Measurements from ENCODE around the gene IGFBP2.
"Not testable (repeated sequence)": the region's sequence is repeated elsewhere in the genome, so short reads cannot be mapped to it uniquely, and the experiment has no call there.

IGFBP2 gene, protein sequence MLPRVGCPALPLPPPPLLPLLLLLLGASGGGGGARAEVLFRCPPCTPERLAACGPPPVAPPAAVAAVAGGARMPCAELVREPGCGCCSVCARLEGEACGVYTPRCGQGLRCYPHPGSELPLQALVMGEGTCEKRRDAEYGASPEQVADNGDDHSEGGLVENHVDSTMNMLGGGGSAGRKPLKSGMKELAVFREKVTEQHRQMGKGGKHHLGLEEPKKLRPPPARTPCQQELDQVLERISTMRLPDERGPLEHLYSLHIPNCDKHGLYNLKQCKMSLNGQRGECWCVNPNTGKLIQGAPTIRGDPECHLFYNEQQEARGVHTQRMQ

GRCh38 chr2:216632952-216633615 lies at the start of gene IGFBP2:
IGFBP2 (plus strand) TSS chr2:216633420; CDS start chr2:216633524, 104 bp downstream.
- peak; percentile 86 for DNase-seq

DNA sequence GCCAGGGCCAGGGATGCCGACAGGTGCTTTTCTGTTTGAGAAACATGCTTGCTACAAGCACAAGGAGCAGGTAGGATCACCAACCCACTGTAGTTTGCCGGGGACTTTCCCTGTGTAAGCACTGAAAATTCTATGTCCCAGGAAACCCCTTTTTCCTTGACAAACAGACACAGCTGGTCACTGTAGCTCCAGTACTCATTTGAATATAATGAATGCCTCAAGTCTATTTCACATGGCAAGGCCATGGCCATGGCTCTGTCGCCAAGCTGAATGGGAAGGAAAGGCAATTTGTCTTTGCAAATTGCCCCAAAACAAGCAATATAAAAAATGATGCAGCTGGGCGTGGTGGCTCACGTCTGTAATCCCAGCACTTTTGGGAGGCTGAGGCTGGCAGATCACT lies 49.6 kb upstream of the IGFBP2 start:
- DNase-seq, result no peak

- no peak for DNase-seq
Observed at GRCh38 chr2:216584112-216584511, 49.1 kb upstream of the IGFBP2 start.

DNA sequence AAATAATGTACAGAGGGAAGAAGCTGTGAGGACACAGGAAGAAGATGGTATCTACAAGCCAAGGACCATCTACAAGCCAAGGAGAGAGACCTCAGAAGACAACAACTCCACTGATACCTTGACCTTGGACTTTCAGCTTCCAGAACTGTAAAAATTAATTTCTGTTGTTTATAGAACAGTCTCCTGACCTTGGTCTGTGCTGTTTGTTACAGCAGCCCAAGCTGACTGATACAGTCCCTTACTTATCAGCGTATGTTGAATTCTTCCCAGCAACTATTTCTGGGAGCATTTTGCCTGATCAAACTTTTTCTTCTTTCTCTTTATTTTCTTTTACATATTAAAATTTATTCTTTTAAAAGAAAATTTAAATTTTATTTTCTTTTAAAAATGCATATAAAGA lies 47.8 kb upstream of the IGFBP2 start:
- no peak for DNase-seq

DNA sequence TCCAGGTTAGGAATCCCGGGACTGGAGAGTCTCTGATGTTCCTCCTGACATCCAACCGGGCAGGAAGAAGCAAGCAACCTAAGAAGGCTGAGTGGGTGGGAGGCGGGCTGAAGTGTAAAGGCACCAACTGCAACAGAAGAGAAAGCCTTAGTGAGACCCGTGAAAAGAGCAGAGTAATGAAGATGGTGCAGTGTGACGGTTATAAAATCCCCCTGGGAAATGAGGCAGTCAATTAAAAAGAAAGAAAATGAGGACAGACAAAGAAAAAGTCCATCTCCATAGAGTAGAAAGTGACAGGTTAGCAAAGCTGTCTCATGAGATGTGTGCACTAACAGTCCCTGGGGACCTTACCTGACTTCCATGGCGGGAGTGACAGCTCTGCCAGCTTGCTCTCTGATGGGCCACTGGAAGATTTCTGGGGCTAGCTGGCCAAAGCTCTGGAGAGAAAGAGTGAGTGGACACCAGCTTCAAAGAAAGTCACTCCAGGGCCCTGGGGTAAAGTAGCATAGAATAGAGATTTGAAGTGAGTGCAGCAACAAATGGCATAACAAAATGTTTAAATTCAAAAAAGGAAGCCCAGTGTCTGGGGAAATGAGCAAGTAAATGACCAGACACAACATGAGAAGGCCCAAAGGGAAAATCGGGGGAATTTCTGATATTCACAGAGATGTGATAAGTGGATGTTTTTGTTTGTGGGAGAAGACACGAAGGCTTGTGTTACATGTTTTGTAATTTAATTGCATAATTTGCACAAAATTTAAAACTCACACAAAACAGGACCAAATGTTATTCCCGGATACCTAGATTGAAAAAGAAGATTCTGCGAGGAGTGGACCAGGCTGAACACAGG lies 44.1 kb upstream of the IGFBP2 start:
- DNase-seq, result no peak

DNA sequence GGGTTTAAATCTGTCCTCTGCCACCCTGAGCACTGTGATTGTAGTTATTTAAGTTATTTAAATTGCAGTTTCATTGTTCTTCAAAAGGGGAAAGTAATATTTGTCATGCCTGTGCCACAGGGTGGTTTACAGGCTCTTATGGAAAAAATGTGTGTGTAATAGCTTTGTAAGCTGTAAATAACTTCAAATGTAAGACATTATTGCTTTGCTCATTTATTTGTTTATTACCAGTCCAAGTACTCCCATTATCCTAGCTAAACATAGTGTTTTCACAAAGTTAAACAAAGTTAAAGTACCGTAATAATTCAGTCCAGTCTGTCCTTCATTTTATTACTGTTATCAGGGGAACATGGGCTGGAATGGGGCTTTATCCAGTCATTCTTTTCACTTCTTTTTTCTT lies 43.4 kb upstream of the IGFBP2 start:
- no peak for DNase-seq

- peak; percentile 65 for DNase-seq
Observed at GRCh38 chr2:216590780-216591179, 42.4 kb upstream of the IGFBP2 start.

DNA sequence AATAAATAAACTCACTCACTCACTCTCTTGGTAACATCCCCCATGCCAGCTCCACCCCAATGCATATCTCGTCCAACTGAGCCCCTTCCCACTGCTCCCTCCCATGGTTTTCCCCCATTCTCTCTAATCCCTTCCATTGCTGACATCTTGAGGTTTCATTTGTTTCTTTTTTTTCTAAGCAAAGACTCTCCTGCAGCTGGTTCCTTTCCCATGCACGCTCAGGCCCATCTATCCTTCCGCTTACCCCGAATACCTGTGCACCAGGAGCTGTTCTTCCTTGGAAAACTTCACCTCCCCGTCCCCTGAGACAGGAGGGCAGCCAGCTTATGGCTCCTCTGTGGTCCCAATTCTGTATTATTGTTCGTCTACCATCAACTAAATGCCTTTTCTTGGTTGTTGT lies 41.7 kb upstream of the IGFBP2 start:
- no peak for DNase-seq

- DNase-seq, result no peak
Observed at GRCh38 chr2:216594081-216594480, 39.1 kb upstream of the IGFBP2 start.

GRCh38 chr2:216596236-216596979 lies 36.8 kb upstream of the IGFBP2 start:
- peak; percentile 55 for DNase-seq

- DNase-seq, result no peak
Observed at GRCh38 chr2:216596980-216597509, 36.2 kb upstream of the IGFBP2 start.

DNA sequence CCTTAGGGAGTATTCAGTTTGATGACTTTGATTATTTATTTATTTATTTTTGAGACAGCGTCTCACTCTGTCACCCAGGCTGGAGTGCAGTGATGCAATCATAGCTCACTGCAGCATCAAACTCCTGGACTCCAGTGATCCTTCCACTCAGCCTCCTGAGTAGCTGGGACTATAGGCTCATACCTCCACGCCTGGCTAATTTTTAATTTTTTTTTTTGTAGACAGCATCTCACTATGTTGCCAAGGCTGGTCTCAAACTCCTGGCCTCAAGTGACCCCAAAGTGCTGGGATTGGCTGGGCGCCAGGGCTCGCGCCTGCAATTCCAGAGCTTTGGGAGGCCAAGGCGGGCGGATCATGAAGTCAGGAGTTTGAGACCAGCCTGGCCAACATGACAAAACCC lies 35.4 kb upstream of the IGFBP2 start:
- DNase-seq, result not testable (repeated sequence)

- DNase-seq, result no peak
Observed at GRCh38 chr2:216601632-216602409, 31.4 kb upstream of the IGFBP2 start.

GRCh38 chr2:216603010-216603883 lies 30.0 kb upstream of the IGFBP2 start:
- no peak for DNase-seq

DNA sequence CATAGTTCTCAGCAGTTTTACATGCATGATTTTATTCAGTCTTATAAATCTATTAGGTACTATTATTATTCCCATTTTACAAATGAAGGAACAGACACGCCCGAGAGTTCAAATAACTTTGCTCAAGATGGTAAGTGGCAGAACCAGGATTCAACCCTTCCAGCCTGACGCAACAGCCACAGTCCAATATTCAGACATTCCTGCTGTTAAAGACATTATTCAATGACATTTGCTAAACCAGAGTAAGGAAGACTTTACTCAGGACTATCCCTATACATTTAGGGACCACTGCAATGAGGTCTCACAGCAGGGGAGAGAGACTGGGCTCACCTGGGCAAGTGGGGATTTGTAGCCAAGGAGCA lies 29.4 kb upstream of the IGFBP2 start:
- no peak for DNase-seq

GRCh38 chr2:216604458-216604857 lies 28.8 kb upstream of the IGFBP2 start:
- no peak for DNase-seq

GRCh38 chr2:216606551-216607276 lies 26.5 kb upstream of the IGFBP2 start:
- DNase-seq, result peak; percentile 54

DNA sequence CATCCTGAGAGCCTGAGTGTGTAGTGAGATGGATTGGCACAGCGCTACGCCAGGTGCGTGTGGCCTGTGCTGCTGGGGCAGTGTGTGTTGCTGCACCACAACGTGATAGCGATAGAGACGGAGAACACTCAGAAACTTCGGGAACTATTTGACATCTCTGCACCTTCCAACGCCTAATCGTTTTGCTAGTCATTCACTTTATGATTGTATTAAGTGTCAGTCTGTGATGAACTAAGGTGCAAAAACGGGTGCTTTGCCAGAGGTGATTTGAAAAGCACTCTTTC lies 26.0 kb upstream of the IGFBP2 start:
- no peak for DNase-seq

DNA sequence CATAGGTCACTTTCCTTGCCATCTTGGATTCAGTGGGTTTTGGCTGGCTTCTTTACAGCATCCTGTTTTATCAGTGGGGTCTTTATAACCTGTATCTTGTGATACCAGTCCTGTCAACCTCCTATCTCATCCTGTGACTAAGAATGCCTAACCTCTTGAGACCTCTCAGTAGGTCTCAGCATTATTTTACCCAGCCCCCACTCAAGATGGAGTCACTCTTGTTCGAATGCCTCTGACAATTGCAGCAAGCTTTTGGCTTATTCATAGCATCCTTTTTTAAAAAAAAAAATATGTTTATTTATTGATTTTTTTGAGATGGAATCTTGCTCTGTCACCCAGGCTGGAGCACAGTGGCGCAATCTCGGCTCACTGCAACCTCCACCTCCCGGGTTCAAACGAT lies 24.7 kb upstream of the IGFBP2 start:
- DNase-seq, result no peak

Measured in right hindlimb (tissue), 1 donor.